ENCODE measurements around the gene STK16.

DNA sequence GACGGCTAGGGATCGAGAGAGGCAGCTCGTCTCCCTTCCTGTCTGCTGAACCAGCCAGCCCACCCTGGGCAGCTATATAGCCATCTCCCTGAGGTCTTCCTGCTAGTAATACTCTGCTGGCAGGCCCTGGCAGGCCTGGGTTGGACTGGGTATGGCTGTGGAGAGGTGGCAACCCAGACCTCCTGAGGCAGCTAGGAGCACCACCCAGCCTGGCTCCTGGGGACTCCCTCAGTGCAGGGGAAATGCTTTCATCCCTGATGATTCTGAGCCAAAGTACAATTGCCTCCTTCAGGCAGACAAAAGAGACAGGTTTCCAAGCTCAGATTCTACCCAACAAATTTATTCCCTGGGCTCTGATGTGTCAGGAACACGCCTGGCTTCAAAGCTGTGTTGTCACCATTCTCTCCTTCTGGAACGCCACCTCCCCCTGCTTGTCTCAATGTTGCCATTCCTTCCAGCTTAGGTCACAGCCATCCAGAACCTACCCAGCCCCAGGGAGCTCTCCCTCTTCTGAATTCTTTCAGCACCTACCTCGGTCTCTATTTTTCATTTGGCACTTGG is 29.2 kb downstream of the STK16 start:
- TF ChIP-seq POLR2AphosphoS5 (IDR thresholded peaks at IDR 0.05) (no peak), POLR2A (IDR thresholded peaks at IDR 0.05) (no peak)
- TF ChIP-seq, protein P1, sequence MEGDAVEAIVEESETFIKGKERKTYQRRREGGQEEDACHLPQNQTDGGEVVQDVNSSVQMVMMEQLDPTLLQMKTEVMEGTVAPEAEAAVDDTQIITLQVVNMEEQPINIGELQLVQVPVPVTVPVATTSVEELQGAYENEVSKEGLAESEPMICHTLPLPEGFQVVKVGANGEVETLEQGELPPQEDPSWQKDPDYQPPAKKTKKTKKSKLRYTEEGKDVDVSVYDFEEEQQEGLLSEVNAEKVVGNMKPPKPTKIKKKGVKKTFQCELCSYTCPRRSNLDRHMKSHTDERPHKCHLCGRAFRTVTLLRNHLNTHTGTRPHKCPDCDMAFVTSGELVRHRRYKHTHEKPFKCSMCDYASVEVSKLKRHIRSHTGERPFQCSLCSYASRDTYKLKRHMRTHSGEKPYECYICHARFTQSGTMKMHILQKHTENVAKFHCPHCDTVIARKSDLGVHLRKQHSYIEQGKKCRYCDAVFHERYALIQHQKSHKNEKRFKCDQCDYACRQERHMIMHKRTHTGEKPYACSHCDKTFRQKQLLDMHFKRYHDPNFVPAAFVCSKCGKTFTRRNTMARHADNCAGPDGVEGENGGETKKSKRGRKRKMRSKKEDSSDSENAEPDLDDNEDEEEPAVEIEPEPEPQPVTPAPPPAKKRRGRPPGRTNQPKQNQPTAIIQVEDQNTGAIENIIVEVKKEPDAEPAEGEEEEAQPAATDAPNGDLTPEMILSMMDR (IDR thresholded peaks at IDR 0.05), result no peak

All from suprapubic skin (tissue), 4 donors.